GM13976 (cell line): ENCODE results near the gene NUP42.
"Not testable (repeated sequence)": the region's sequence is repeated elsewhere in the genome, so short reads cannot be mapped to it uniquely, and the experiment has no call there.

ENCODE experiments used
- DNase-seq: peaks from one replicate; pipeline ENCODE4 v3.0.0; 2012; ENCODE audit warnings: low spot score
- in situ Hi-C: fragments of 300-500 bp; cut with MboI; formaldehyde crosslinking; loops from one replicate; pipeline ENCODE4 v1.12.0; 2022; ENCODE audit warnings: low sequenced_read_pairs, mixed read lengths, inconsistent platforms; ENCODE audit not compliant: unreplicated experiment
- TF ChIP-seq, protein P1 (sequence below): IDR thresholded peaks from 2 replicates; pipeline ENCODE4 v1.5.1; 2012; ENCODE audit warnings: borderline replicate concordance, mild to moderate bottlenecking; ENCODE audit not compliant: insufficient read depth; ENCODE audit errors: extremely low read depth, missing control alignments, control extremely low read depth

Gene NUP42

DNA sequence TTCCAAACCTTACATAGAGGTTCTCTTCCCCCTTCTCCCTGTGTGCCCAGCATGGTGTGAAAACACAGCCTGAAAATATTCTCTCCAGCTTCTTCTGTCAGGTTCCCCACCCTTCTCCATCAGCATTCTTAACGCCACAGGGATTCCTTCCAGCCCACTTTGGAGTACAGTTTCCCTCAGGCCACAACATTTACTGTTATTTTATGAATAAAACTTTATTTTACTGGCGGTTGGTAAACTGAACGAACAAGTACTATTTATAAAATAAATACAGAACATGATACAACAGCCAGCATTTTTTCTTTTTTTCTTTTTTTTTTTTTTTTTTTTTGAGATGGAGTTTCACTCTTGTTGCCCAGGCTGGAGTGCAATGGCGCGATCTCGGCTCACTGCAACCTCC is 33.1 kb downstream of the NUP42 start:
- DNase-seq = no peak
- TF ChIP-seq, protein P1, sequence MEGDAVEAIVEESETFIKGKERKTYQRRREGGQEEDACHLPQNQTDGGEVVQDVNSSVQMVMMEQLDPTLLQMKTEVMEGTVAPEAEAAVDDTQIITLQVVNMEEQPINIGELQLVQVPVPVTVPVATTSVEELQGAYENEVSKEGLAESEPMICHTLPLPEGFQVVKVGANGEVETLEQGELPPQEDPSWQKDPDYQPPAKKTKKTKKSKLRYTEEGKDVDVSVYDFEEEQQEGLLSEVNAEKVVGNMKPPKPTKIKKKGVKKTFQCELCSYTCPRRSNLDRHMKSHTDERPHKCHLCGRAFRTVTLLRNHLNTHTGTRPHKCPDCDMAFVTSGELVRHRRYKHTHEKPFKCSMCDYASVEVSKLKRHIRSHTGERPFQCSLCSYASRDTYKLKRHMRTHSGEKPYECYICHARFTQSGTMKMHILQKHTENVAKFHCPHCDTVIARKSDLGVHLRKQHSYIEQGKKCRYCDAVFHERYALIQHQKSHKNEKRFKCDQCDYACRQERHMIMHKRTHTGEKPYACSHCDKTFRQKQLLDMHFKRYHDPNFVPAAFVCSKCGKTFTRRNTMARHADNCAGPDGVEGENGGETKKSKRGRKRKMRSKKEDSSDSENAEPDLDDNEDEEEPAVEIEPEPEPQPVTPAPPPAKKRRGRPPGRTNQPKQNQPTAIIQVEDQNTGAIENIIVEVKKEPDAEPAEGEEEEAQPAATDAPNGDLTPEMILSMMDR = no peak
- in situ Hi-C loops = no loop called here

GRCh38 chr7:23216021-23216420 is 34.2 kb downstream of the NUP42 start:
- in situ Hi-C loops = no loop called here
- DNase-seq = no peak
- TF ChIP-seq, protein P1 = no peak

DNA sequence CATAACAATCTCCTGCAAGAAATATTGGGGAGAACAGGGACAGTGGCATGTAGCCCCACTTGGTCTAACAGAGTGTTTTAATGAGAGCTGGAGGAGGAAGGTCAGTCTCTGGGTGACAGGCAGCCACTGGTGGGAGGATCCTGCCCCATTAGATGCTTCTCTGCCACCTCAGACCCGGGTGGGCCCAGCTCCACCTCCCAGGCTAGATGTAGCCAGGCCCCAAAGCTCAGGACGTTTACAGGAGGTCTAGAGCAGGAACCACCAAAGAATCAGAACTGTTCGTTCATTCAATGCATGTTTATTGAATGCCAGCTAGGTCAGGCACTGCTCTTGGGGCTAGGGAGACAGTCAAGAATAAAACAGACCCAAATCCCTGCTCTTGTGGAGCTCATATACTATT is 36.3 kb downstream of the NUP42 start:
- in situ Hi-C loops = no loop called here
- TF ChIP-seq, protein P1 = no peak
- no peak for DNase-seq

- in situ Hi-C loops = no loop called here
- DNase-seq = no peak
- TF ChIP-seq, protein P1 = no peak
These were observed 39.0 kb downstream of the NUP42 start for GRCh38 chr7:23220690-23221305.

GRCh38 chr7:23222439-23223030 is 40.7 kb downstream of the NUP42 start:
- TF ChIP-seq, protein P1 = no peak
- DNase-seq = no peak
- in situ Hi-C loops = no loop called here

DNA sequence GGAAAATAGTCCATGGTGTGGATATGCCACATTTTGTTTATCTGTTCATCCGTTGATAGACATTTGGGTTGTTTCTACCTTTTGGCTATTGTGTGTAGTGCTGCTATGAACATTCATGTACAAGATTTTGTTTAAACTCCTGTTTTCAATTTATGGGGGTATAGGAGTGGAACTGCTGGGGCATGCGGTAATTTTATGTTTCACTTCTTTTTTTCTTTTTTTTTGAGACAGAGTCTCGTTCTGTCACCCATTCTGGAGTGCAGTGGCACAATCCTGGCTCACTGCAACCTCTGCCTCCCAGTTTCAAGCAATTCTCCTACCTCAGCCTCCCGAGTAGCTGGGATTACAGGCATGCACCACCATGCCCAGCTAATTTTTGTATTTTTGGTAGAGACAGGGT is 42.5 kb downstream of the NUP42 start:
- DNase-seq, in situ Hi-C loops: not testable (repeated sequence)

GRCh38 chr7:23226844-23227450 is 45.1 kb downstream of the NUP42 start:
- in situ Hi-C loops = no loop called here
- TF ChIP-seq, protein P1 = no peak
- no peak for DNase-seq
